Islet of Langerhans (tissue), 1 donor: ENCODE data around the gene BASP1.
"Not testable (repeated sequence)": the region's sequence is repeated elsewhere in the genome, so short reads cannot be mapped to it uniquely, and the experiment has no call there.

Experiments
- FAIRE-seq: peaks from one replicate; lab custom pipeline; 2011; peaks lifted over from hg19 to GRCh38; lab: Jason Lieb, UNC

BASP1 gene

DNA sequence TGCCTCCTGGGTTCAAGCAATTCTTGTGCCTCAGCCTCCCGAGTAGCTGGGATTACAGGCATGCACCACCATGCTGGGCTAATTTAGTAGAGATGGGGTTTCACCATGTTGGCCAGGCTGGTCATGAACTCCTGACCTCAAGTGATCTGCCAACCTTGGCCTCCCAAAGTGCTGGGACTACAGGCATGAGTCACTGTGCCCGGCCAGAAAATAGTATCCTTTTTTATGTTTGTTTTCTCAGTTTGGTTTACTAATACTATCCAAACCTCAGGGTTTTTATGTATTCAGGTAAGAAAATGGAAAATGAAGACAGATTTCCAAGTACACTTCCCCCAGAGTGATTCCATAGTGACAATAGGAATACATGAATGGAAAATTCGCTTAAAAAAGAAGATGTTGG, 101.7 kb downstream of the BASP1 start:
- FAIRE-seq: not testable (repeated sequence)

GRCh38 chr5:17325770-17326599, 108.6 kb downstream of the BASP1 start:
- no peak for FAIRE-seq
